ENCODE measurements around the gene ZNF556.

The ZNF556 gene

GRCh38 chr19:2856457-2857050 lies 10.6 kb upstream of the ZNF556 start:
- H3K36me3 Mint-ChIP-seq (ENCODE audit: low read depth): peaks cover 87% of the 10 kb centered on the region
- H3K4me1 Mint-ChIP-seq: no peaks in the 10 kb centered on the region
- H3K27ac Mint-ChIP-seq: no peak overlapping the region
- H3K27me3 Mint-ChIP-seq (ENCODE audit: low read depth): no peaks in the 10 kb centered on the region
- H3K4me3 Mint-ChIP-seq: no peak overlapping the region
- peaks cover 75% of the 10 kb centered on the region for H3K9me3 Mint-ChIP-seq
- TF ChIP-seq CTCF (IDR thresholded peaks at IDR 0.05; ENCODE audit: unreplicated experiment in 3 of 3): no peak

- Mint-ChIP-seq H3K4me3 (no peak overlapping the region), H3K27me3 (ENCODE audit: low read depth) (no peaks in the 10 kb centered on the region), H3K36me3 (ENCODE audit: low read depth) (peaks cover 65% of the 10 kb centered on the region), H3K9me3 (peaks cover 65% of the 10 kb centered on the region), H3K4me1 (peaks cover 10% of the 10 kb centered on the region), H3K27ac (no peak overlapping the region)
- TF ChIP-seq CTCF (IDR thresholded peaks at IDR 0.05; ENCODE audit: unreplicated experiment in 3 of 3): no peak
Observed at GRCh38 chr19:2858864-2859263, 8.3 kb upstream of the ZNF556 start.

DNA sequence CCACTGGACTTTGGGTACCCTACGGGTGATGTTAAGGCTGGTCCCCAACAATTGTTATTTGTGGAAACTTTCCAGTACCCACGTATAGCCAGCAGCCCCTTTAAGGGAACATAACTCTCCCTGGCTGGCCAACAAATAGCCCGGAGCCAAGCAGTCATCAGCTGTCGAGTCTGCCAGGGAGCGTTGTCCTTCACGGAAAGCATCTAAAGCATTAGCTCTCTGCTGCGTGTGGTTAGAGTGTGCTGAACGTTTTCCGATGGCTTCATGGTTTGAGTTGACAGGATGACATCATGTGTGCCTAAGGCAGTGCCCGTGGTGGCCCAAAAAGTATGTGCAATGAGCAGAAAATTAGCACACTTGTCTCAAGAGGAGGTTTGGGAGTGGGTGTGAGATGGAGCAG lies 3.3 kb upstream of the ZNF556 start:
- no peak for TF ChIP-seq CTCF (IDR thresholded peaks at IDR 0.05; ENCODE audit: unreplicated experiment in 3 of 3)
- Mint-ChIP-seq H3K27ac (peak overlapping the region; percentile 28 to 61 (median 37)), H3K36me3 (ENCODE audit: low read depth) (peaks cover 17% of the 10 kb centered on the region), H3K27me3 (ENCODE audit: low read depth) (no peaks in the 10 kb centered on the region), H3K9me3 (peaks cover 45% of the 10 kb centered on the region), H3K4me3 (peak overlapping the region in 1 of 3 experiments; percentile 31), H3K4me1 (peaks cover 31% of the 10 kb centered on the region)

DNA sequence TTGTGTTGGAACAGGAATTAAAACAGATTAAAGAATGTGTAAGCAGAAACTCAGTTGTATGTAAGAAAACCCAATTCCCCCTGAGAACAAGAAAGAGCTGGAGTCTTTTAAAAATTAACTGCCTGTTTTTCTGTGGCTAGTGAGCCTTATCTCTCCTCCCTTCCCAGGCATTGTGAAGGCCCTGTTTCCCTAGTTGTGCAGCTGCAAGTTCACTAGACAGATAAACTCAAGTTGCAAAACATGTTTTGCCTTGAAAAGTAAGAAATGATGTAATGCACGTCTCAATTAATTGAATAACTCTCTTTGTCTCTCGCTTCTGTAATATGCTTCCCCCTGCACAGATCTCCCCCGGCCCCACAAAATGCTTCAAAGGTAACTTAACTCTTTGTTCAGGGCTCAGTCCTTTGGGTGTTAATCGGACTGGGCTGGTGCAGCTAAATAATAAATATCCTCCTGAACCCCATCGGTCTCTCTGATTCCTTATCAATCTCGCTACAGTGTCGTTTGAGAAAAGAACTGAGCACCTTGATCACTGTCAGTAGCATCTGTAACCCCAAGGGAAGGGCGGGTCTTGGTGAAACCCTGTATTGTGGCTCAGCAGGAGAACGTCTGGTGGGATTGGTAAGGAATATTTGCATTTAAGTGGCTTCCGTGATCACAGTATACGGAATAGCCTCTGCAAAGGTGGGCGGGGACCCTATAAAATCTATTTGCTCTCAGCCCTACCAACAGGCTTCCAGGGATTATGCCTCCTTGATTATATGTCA lies 1.6 kb upstream of the ZNF556 start:
- peaks cover 3% of the 10 kb centered on the region for H3K27me3 Mint-ChIP-seq (ENCODE audit: low read depth)
- peaks cover 31% of the 10 kb centered on the region for H3K4me1 Mint-ChIP-seq

DNA sequence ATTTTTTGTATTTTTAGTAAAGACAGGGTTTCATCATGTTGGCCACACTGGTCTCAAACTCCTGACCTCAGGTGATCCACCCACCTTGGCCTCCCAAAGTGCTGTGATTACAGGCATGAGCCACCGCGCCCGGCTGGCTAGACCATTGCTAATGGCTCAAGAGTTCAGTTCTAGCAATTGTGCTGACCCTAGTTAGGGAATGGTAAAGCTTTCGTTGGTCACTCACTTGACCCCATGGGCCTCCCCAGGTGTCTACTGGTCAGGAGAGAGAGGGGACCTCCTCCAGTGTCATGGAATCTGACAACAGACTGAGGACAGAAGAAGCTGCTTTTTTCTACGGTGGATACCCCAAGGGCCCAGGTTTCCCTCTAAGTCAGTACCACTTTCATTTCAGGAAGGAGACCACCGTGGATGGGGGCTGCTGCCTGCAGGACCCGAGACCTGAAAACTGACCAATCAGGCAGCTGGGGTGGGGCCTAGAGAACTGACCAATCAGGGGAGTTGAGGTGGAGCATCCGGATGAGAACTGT lies 575 bp upstream of the ZNF556 start:
- H3K9me3 Mint-ChIP-seq: peaks cover 44% of the 10 kb centered on the region
- peak overlapping the region in 2 of 3 experiments; percentile 72 to 95 for H3K27ac Mint-ChIP-seq
- H3K4me3 Mint-ChIP-seq: peak overlapping the region in 2 of 3 experiments; percentile 74 to 77
- peaks cover 2% of the 10 kb centered on the region for H3K36me3 Mint-ChIP-seq (ENCODE audit: low read depth)
- H3K27me3 Mint-ChIP-seq (ENCODE audit: low read depth): peaks cover 3% of the 10 kb centered on the region
- no peak for TF ChIP-seq CTCF (IDR thresholded peaks at IDR 0.05; ENCODE audit: unreplicated experiment in 3 of 3)
- H3K4me1 Mint-ChIP-seq: peaks cover 31% of the 10 kb centered on the region

More for the DNA sequence above, 1.6 kb upstream of the ZNF556 start:
- peaks cover 41% of the 10 kb centered on the region for H3K9me3 Mint-ChIP-seq
- peak overlapping the region; percentile 45 to 64 (median 50) for H3K4me3 Mint-ChIP-seq
- no peak for TF ChIP-seq CTCF (IDR thresholded peaks at IDR 0.05; ENCODE audit: unreplicated experiment in 3 of 3)
- H3K36me3 Mint-ChIP-seq (ENCODE audit: low read depth): peaks cover 3% of the 10 kb centered on the region
- H3K27ac Mint-ChIP-seq: peak overlapping the region; percentile 88 to 96 (median 95)
